GM21526 (cell line): ENCODE results near the gene DAND5.

ENCODE experiments used
- ATAC-seq: cut with Tn5 transposase; IDR thresholded peaks from one replicate; pipeline ENCODE4 v1.9.1; 2021; ENCODE audit warnings: moderate library complexity; ENCODE audit not compliant: unreplicated experiment, low FRiP score

The DAND5 gene, protein sequence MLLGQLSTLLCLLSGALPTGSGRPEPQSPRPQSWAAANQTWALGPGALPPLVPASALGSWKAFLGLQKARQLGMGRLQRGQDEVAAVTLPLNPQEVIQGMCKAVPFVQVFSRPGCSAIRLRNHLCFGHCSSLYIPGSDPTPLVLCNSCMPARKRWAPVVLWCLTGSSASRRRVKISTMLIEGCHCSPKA

GRCh38 chr19:12969292-12969988, at the start of gene DAND5:
TSS of gene DAND5 (plus strand) at chr19:12969576. CDS start at chr19:12969661, 85 bp downstream.
- no peak for ATAC-seq

- no peak for ATAC-seq
Measured at GRCh38 chr19:12921047-12921446, 48.3 kb upstream of the DAND5 start.

DNA sequence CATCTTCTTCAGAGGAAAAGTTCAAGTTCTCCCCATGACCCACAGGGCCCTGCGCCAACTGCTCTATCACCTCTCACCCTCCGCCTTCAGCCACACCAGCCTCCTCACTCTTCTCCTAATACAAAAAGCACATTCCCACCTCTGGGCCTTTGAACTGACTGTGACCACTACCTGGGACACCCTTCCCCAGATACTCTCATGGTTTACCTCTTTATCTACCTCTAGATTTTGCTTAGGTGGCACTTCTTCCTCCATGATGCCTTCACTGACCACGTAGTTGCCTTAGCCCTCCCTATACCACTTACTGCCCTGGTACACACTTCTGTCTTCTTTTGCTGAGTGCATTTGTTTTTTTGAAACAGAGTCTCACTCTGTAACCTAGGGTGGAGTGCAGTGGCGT, 46.4 kb upstream of the DAND5 start:
- ATAC-seq, result no peak

DNA sequence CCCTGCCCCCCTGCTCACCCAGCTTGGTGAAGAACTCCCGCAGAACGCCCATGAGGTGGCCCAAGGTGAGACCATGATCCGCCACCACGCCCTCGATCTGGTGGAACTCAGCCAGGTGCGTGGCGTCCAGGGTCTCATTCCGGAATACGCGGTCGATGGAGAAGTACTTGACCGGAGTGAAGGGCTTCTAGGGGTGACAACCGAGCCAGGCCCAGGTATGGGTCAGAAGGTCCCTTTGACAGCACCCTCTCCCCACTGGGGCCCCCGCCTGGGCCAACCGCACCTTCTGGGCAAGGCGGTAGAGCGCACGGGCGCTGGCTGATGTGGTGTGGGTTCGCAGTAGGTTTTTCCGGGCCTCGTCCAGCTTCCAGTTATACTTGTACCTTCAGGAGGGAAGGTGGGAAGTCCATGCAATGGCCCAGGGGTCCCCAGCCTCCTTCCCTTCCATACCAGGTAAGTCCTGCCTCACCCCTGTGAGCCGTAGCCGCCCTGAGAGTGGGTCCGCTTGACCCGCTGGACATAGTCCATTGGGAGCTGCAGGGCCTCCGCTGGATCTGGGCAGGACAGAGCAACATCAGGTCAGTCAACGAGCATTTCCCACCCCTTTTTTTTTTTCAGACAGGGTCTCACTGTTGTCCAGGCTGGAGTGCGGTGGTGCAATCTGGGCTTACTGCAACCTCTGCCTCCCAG, 44.6 kb upstream of the DAND5 start:
- ATAC-seq, result no peak

- no peak for ATAC-seq
Measured at GRCh38 chr19:12930002-12930645, 39.3 kb upstream of the DAND5 start.

GRCh38 chr19:12932392-12933286, 36.7 kb upstream of the DAND5 start:
- no peak for ATAC-seq

DNA sequence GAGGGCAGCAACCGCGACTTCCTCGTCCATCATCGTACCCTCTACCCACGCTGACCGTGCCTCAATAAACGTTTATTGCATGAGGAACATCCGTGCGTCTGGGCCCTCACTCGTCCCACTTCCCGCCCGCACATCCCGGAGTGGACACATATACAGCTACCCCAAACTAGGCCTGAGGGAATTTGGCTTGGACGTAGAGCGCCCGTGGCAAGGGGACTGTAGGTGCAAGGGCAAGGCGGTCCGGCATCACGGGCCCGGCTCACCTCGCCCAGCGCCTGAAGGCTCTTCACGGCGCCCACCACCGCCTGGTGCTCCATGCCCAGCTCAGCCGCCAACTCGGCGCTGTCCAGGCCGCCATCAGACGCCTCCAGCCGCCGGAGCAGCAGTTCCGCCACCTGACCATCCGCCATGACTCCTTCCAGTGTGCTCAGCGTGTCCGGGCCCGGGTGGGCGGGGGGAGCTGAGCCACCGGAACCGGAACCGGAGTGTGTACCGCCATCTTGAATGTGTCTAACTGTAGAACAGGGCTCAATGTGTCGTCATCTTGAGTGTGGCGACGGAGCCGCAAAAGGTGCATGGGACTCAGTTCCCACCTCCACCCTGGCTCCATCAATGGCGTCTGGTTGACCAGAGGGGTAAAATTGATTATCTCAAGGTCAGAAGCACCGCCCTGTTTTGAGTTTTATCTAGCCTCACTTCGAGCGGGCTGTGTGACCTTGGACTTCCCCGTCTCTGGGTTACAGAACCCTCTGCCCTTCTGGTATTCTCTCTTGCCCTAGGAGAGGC, 35.9 kb upstream of the DAND5 start, which contains the start of gene FARSA:
FARSA (minus strand) TSS at position 425 of the 786 bp plus-strand sequence; CDS start at position 410, 15 bp downstream.
- peak; percentile 38 for ATAC-seq

- no peak for ATAC-seq
Measured at GRCh38 chr19:12935071-12935470, 34.3 kb upstream of the DAND5 start.

- no peak for ATAC-seq
Measured at GRCh38 chr19:12936582-12936981, 32.8 kb upstream of the DAND5 start.

- ATAC-seq, result no peak
Measured at GRCh38 chr19:12937093-12937926, 32.1 kb upstream of the DAND5 start.

GRCh38 chr19:12937927-12938778, 31.2 kb upstream of the DAND5 start, which contains the start of gene CALR:
TSS of gene CALR (plus strand) at chr19:12938609. CDS start at chr19:12938680, 71 bp downstream.
- ATAC-seq, result peak; percentile 70

DNA sequence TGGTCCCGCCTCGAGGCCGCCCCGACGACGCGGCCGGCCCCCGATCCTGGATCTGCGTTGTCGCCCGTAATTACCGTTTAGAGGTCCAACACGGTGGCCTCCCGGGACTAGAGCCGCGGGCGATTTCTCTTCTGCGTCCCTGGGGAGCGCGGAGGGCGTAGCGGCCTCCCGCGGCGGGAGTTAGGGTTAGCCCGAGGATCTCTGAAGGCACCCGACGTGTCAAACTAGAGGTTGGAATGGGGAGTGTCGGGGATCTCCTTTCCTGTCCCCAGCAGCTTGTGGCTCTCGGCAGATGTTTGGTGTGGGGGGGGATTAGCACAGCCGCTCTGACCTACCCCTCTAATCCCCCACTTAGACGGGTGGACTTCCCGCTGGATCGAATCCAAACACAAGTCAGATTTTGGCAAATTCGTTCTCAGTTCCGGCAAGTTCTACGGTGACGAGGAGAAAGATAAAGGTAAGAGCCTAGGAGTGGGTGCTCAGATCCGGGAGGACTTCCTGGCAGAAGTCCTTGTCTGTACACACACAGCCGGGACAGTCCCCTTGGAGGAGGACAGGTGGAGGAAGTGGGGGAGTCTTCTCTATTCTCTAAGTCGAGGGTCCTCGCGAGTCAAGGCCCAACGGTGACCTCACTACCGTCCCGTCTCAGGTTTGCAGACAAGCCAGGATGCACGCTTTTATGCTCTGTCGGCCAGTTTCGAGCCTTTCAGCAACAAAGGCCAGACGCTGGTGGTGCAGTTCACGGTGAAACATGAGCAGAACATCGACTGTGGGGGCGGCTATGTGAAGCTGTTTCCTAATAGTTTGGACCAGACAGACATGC, 30.4 kb upstream of the DAND5 start:
- ATAC-seq, result no peak

DNA sequence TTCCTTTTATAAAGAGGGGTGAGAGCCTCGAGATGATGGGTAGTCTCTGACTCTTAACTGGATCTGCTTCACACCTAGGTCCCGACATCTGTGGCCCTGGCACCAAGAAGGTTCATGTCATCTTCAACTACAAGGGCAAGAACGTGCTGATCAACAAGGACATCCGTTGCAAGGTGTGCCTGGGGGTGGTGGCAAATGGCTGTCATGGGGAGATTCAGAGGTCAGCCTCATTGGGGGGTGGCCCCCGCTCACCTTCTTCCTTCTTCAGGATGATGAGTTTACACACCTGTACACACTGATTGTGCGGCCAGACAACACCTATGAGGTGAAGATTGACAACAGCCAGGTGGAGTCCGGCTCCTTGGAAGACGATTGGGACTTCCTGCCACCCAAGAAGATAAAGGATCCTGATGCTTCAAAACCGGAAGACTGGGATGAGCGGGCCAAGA, 29.4 kb upstream of the DAND5 start:
- ATAC-seq, result no peak

DNA sequence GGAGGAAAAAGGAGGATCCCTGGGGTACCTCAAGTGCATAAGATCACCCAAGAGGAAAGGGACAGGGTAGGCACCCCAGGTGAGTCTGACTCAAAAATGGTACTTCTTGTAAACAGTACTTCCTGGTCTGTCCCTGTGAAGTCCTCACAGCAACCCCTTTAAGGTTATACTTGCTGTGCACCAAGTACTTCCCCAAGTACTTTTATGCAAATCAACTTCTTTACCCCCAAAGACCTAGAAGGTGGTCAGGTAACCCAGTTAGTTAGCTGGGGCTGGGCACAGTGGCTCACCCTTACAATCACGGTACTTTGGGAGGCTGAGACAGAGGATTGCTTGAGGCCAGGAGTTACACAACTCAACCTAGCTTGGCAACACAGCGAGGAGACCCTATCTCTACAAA, 28.5 kb upstream of the DAND5 start:
- ATAC-seq, result no peak

GRCh38 chr19:12943437-12944044, 25.8 kb upstream of the DAND5 start:
- no peak for ATAC-seq

DNA sequence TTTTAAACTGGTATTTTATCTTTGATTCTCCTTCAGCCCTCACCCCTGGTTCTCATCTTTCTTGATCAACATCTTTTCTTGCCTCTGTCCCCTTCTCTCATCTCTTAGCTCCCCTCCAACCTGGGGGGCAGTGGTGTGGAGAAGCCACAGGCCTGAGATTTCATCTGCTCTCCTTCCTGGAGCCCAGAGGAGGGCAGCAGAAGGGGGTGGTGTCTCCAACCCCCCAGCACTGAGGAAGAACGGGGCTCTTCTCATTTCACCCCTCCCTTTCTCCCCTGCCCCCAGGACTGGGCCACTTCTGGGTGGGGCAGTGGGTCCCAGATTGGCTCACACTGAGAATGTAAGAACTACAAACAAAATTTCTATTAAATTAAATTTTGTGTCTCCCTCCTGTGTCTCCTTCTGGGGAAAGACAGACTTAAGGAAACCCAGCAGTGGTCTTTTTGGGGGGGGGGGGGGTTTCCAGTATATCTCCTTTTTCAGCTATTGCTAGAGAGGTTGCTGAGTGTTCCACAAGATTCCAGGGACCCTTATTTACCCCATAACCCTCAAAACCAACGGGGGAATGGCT, 25.2 kb upstream of the DAND5 start:
- ATAC-seq, result no peak
